GM12878 (cell line): ENCODE measurements around the gene CAMTA1. TPM values are rescaled to one million over a fixed set of nuclear protein-coding genes. Genes with fewer than 3 reads are reported as not detected.

Experiments
- ATAC-seq: fragments of 200-7000 bp; cut with Tn5 transposase; 3 replicates; pipeline ENCODE4 v1.9.1; 2020; ENCODE audit warnings: mild to moderate bottlenecking, moderate library complexity
- BruUV-seq: library from RNA; stranded (reverse); fragments of 400-500 nt; replicated peaks from 2 replicates; lab custom pipeline; 2021; lab: Mats Ljungman, UMichigan
- CTCF ChIA-PET: fragments of 300-600 bp; sonication (Branson Sonifier 250); formaldehyde crosslinking; extraction: SDS; loops from one replicate; lab custom pipeline; 2021; ENCODE audit warnings: inconsistent platforms; lab: Yijun Ruan, JAX
- POLR2A ChIA-PET: fragments of 350-600 bp; formaldehyde crosslinking; extraction: SDS; loops from one replicate; lab custom pipeline; 2021; ENCODE audit warnings: inconsistent platforms; lab: Charles Lee
- RAD21 ChIA-PET: fragments of 300-600 bp; sonication (Branson Sonifier 250); formaldehyde crosslinking; loops from one replicate; lab custom pipeline; 2023; ENCODE audit warnings: antibody characterized with exemption; ENCODE audit not compliant: unreplicated experiment; lab: Charles Lee
- SMC1A ChIA-PET: fragments of 300-600 bp; sonication (Branson Sonifier 250); formaldehyde crosslinking; loops from one replicate; lab custom pipeline; 2023; ENCODE audit not compliant: unreplicated experiment, uncharacterized antibody; lab: Charles Lee
- DNase-seq: peaks from one replicate; pipeline ENCODE4 v3.0.0-alpha.2; 2011; ENCODE audit warnings: low read depth, low spot score
- FAIRE-seq: peaks from 3 replicates; lab custom pipeline; 2011; peaks lifted over from hg19 to GRCh38; lab: Jason Lieb, UNC
- H2AFZ ChIP-seq: 2 replicates; pipeline ENCODE4 v1.6.0; 2011; ENCODE audit warnings: low read depth, low read length, control low read depth; ENCODE audit not compliant: control insufficient read depth
- H3K27ac ChIP-seq: 2 replicates; pipeline ENCODE4 v1.5.1; 2011; ENCODE audit warnings: control low read depth; ENCODE audit not compliant: control insufficient read depth, insufficient read depth
- H3K27me3 ChIP-seq, 2 experiments: replicated peaks in 1 of 2; 2 replicates each; pipeline versions ENCODE4 v1.6.0 to v1.6.1; 2011; ENCODE audit warnings: low read length in 1 of 2; ENCODE audit not compliant: control insufficient read depth in 2 of 2, insufficient read depth in 2 of 2
- H3K36me3 ChIP-seq, 2 experiments: 2 replicates each; pipeline ENCODE4 v1.5.1; 2011; ENCODE audit warnings: low read length in 1 of 2; ENCODE audit not compliant: control insufficient read depth in 2 of 2, insufficient read depth in 2 of 2
- H3K4me1 ChIP-seq: 2 replicates; pipeline ENCODE4 v1.6.1; 2011; ENCODE audit warnings: mild to moderate bottlenecking, low read length, moderate library complexity, mixed read lengths; ENCODE audit not compliant: control insufficient read depth, insufficient read depth
- H3K4me2 ChIP-seq: 2 replicates; pipeline ENCODE4 v1.6.0; 2011; ENCODE audit warnings: control low read depth; ENCODE audit not compliant: control insufficient read depth, insufficient read depth
- H3K4me3 ChIP-seq: fragments of 200-600 bp; sonication (generic); 2 replicates; pipeline ENCODE4 v1.5.1; 2016
- H3K79me2 ChIP-seq: 2 replicates; pipeline ENCODE4 v1.6.0; 2011; ENCODE audit warnings: low read length; ENCODE audit not compliant: control insufficient read depth, insufficient read depth
- H3K9ac ChIP-seq: 2 replicates; pipeline ENCODE4 v1.8.0; 2011; ENCODE audit warnings: low read length, control low read depth, mixed read lengths; ENCODE audit not compliant: control insufficient read depth, insufficient read depth
- H3K9me3 ChIP-seq: replicated peaks from 3 replicates; pipeline ENCODE4 v1.5.1; 2011; ENCODE audit warnings: mild to moderate bottlenecking, low read length; ENCODE audit not compliant: control insufficient read depth, insufficient read depth
- H4K20me1 ChIP-seq: 2 replicates; pipeline ENCODE4 v1.6.0; 2011; ENCODE audit not compliant: control insufficient read depth, insufficient read depth
- BACH1 ChIP-seq: fragments of 450-650 bp; IDR thresholded peaks from 2 replicates; pipeline ENCODE4 v1.6.1; 2017; ENCODE audit warnings: mild to moderate bottlenecking, borderline replicate concordance
- BRCA1 ChIP-seq: IDR thresholded peaks from 2 replicates; pipeline ENCODE4 v1.6.1; 2011; ENCODE audit warnings: low read depth, low read length, improper control_type of control experiment
- CEBPB ChIP-seq, 2 experiments: fragments of 150-350 bp in 1 of 2; IDR thresholded peaks; 2 replicates each; pipeline ENCODE4 v1.6.1; 2012 to 2014; ENCODE audit warnings: low read depth in 2 of 2, low read length in 2 of 2, borderline replicate concordance in 1 of 2, inconsistent platforms in 1 of 2
- HCFC1 ChIP-seq: fragments of 150-350 bp; IDR thresholded peaks from 2 replicates; pipeline ENCODE4 v1.6.1; 2014; ENCODE audit warnings: low read length
- IRF4 ChIP-seq: IDR thresholded peaks from 2 replicates; pipeline ENCODE4 v1.6.1; 2011; ENCODE audit warnings: low read depth, low read length
- MXI1 ChIP-seq: fragments of 150-350 bp; IDR thresholded peaks from 2 replicates; pipeline ENCODE4 v1.6.1; 2011; ENCODE audit warnings: low read depth, mild to moderate bottlenecking, inconsistent platforms, low read length, improper control_type of control experiment
- NFYB ChIP-seq: IDR thresholded peaks from 2 replicates; pipeline ENCODE4 v1.6.1; 2011; ENCODE audit warnings: low read depth, mild to moderate bottlenecking, low read length, improper control_type of control experiment, moderate library complexity; ENCODE audit not compliant: insufficient read depth
- POLR2AphosphoS2 ChIP-seq: IDR thresholded peaks from 2 replicates; pipeline ENCODE4 v1.6.1; 2011; ENCODE audit warnings: low read depth, mild to moderate bottlenecking, low read length, improper control_type of control experiment, moderate library complexity
- TCF3 ChIP-seq: IDR thresholded peaks from 2 replicates; pipeline ENCODE4 v1.6.1; 2012; ENCODE audit warnings: low read depth, mild to moderate bottlenecking, low read length, borderline replicate concordance; ENCODE audit not compliant: insufficient read depth
- YBX1 ChIP-seq: fragments of 450-650 bp; IDR thresholded peaks from 2 replicates; pipeline ENCODE4 v1.6.1; 2016; ENCODE audit warnings: antibody characterized with exemption
- ZNF592 ChIP-seq: fragments of 450-650 bp; IDR thresholded peaks from 2 replicates; pipeline ENCODE4 v1.6.1; 2017; ENCODE audit warnings: mild to moderate bottlenecking, moderate library complexity
- ZZZ3 ChIP-seq: IDR thresholded peaks from 2 replicates; pipeline ENCODE4 v1.6.1; 2011; ENCODE audit warnings: low read depth; ENCODE audit not compliant: control insufficient read depth, insufficient read length
- WGBS: methylation state at CpG from one replicate; pipeline ENCODE4 v1.1.6; 2016; ENCODE audit warnings: low lambda C conversion rate; ENCODE audit not compliant: insufficient replicate concordance, insufficient coverage; ENCODE audit errors: missing lambda C conversion rate; 5-methylcytosine and 5-hydroxymethylcytosine counted together
- in situ Hi-C: fragments of 300-500 bp; cut with MboI; formaldehyde crosslinking; loops from 9 replicates; pipeline ENCODE4 v1.14.3; 2018; ENCODE audit warnings: mixed read lengths
- intact Hi-C: fragments of 100-400 bp; cut with micrococcal nuclease; formaldehyde crosslinking; loops from one replicate; pipeline ENCODE4 v1.14.2; 2022; ENCODE audit not compliant: unreplicated experiment
- polyA plus RNA-seq, 11 experiments: library from polyadenylated mRNA; depleted of rRNA in 4 of 11; unstranded in 6 of 11; stranded (reverse) in 5 of 11; fragments of >200 nt; fragmentation: Nextera tagmentation in 4 of 11; fragmentation: Illumina TruSeq in 1 of 11; extraction: Ambion mirVana in 4 of 11; extraction: Trizol in 1 of 11; gene quantifications; 1 replicate in 1 of 11; 2 replicates in 10 of 11; pipeline versions ENCODE4 v1.2.1 to v1.2.3, GENCODE V29; 2011 to 2016; ENCODE audit warnings: inconsistent platforms in 2 of 11, missing spikeins in 2 of 11, low read depth in 1 of 11
- total RNA-seq, 4 experiments: library from RNA; depleted of rRNA in 3 of 4; stranded (reverse); fragments of >200 nt in 3 of 4; fragmentation: Illumina TruSeq in 1 of 4; extraction: Trizol in 1 of 4; gene quantifications; 2 replicates each; pipeline versions ENCODE4 v1.2.1 to v1.2.3, GENCODE V29; 2013 to 2021
- TF ChIP-seq, protein P1 (sequence below): fragments of 150-350 bp; IDR thresholded peaks from 2 replicates; pipeline ENCODE4 v1.6.1; 2014; ENCODE audit warnings: mild to moderate bottlenecking, low read depth, low read length

CAMTA1 gene
- total and polyA plus RNA-seq, 10 of the 15 experiments (the other 5 are each of a cell fraction or from before 2014, with no cell fraction given): 37.7 to 148 (median 76.4) TPM

DNA sequence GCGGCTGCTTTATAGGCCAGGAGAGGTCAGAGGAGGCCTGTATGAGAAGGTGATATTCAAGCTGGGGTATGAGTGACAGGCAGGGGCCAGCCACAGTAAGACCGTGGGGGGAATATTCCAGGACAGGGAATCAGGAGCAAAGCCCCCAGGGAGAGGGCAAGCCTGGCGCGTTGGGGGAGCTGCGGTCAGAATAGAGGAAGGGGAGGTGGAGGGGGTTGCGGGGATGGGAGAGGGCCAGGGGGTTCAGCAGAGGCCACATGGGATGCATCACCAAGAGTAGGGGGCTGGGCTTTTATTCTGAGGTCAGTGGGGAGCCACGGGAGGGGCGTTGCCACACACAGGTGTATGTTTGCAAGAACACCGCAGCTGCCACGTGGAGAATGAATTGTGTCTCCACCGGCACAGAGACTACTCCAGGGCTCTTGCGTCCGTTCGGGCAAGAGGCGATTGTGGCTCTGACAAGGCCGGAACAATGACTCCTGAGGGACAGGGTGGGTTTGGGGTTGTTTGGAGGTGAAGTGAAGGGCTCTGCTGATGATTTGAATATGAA, 901.1 kb downstream of the CAMTA1 start:
- TF ChIP-seq BRCA1 (no peak), IRF4 (no peak), ZZZ3 (no peak), HCFC1 (no peak), CEBPB (IDR thresholded peaks at IDR 0.05; ENCODE audit: borderline replicate concordance in 1 of 2, low read depth in 2 of 2, low read length in 2 of 2) (no peak), POLR2AphosphoS2 (no peak)
- H4K20me1 ChIP-seq: no peaks in the 10 kb centered on the region
- WGBS: 45% methylated on average over 12 of the region's 16 CpGs
- H3K36me3 ChIP-seq: no peaks in the 10 kb centered on the region
- no peak overlapping the region for H3K9ac ChIP-seq
- in situ Hi-C loops: no loop called here
- no peak for DNase-seq
- H3K9me3 ChIP-seq: no peaks in the 10 kb centered on the region
- ChIA-PET SMC1A (no interaction called here), RAD21 (no interaction called here), CTCF (no interaction called here), POLR2A (no interaction called here)
- no peak for ATAC-seq
- no peaks in the 10 kb centered on the region for H3K79me2 ChIP-seq
- H3K27me3 ChIP-seq: peaks cover 0 to under 1% of the 10 kb centered on the region in 2 experiments; a peak in 2 of 4 replicates
- no peak overlapping the region for H3K4me2 ChIP-seq
- BruUV-seq: no TSS peak
- no peak for FAIRE-seq
- H2AFZ ChIP-seq: no peak overlapping the region
- H3K27ac ChIP-seq: no peak overlapping the region
- intact Hi-C loops: no loop called here
- H3K4me1 ChIP-seq: no peaks in the 10 kb centered on the region
- no peak overlapping the region for H3K4me3 ChIP-seq

DNA sequence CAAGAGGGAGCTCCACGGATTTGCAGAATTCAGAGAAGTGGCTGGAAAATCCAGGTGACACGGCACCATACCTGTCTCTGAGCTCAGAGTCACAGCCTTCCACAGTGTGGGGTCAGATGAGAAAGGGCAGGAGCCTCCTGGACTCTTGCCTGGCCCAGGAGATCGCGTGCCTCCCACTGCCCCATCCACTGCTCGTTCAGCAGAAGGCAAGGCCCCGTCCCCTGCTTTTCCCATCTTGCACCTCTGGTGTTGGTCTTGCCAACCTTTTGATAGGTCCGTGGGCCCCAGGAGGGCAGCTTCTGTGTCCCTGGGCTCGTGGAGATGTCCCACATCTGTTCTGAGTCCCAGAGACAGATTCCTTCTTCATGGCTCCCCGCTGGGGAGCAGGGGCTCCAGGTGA, 902.2 kb downstream of the CAMTA1 start:
- in situ Hi-C loops: no loop called here
- Histone ChIP-seq H4K20me1 (no peaks in the 10 kb centered on the region), H3K4me1 (no peaks in the 10 kb centered on the region), H3K27me3 (no peaks in the 10 kb centered on the region; a peak in 2 of 4 replicates), H3K9ac (no peak overlapping the region), H2AFZ (no peak overlapping the region), H3K4me3 (no peak overlapping the region), H3K9me3 (no peaks in the 10 kb centered on the region; the same call in 2 of the 3 replicates), H3K79me2 (no peaks in the 10 kb centered on the region), H3K4me2 (no peak overlapping the region), H3K36me3 (no peaks in the 10 kb centered on the region), H3K27ac (no peak overlapping the region)
- ChIA-PET CTCF (no interaction called here), RAD21 (no interaction called here), SMC1A (no interaction called here), POLR2A (interaction anchor here (0.6 kb wide), 1 partner anchor 68 kb away, joined by 7 read pairs; no protein-coding TSS in a partner anchor)
- no peak for DNase-seq
- no TSS peak for BruUV-seq
- no peak for FAIRE-seq
- no peak for ATAC-seq
- intact Hi-C loops: no loop called here
- 8% methylated on average over 9 of the region's 9 CpGs for WGBS
- TF ChIP-seq TCF3 (no peak), ZNF592 (no peak), MXI1 (no peak), YBX1 (no peak), BACH1 (no peak), NFYB (no peak)
- TF ChIP-seq, protein P1, sequence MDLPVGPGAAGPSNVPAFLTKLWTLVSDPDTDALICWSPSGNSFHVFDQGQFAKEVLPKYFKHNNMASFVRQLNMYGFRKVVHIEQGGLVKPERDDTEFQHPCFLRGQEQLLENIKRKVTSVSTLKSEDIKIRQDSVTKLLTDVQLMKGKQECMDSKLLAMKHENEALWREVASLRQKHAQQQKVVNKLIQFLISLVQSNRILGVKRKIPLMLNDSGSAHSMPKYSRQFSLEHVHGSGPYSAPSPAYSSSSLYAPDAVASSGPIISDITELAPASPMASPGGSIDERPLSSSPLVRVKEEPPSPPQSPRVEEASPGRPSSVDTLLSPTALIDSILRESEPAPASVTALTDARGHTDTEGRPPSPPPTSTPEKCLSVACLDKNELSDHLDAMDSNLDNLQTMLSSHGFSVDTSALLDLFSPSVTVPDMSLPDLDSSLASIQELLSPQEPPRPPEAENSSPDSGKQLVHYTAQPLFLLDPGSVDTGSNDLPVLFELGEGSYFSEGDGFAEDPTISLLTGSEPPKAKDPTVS: no peak
